IMR-90 (cell line): ENCODE data around the gene ZDHHC17. TPM values are rescaled to one million over a fixed set of nuclear protein-coding genes. Genes with fewer than 3 reads are reported as not detected.

ENCODE experiments used
- ATAC-seq: fragments of 200-7000 bp; cut with Tn5 transposase; 2 replicates; pipeline ENCODE4 v1.9.1; 2020; ENCODE audit warnings: low read depth, mild to moderate bottlenecking, moderate library complexity
- BruUV-seq: library from RNA; stranded (reverse); fragments of 400-500 nt; replicated peaks from 2 replicates; lab custom pipeline; 2021; lab: Mats Ljungman, UMichigan
- CTCF ChIA-PET: fragments of 300-600 bp; formaldehyde crosslinking; extraction: SDS; loops from one replicate; lab custom pipeline; 2021; ENCODE audit warnings: antibody characterized with exemption; lab: Yijun Ruan, JAX
- POLR2A ChIA-PET: fragments of 300-600 bp; sonication (Branson Sonifier 250); formaldehyde crosslinking; loops from one replicate; lab custom pipeline; 2022; ENCODE audit warnings: antibody characterized with exemption; ENCODE audit not compliant: unreplicated experiment; lab: Charles Lee
- DNase-seq: peaks from one replicate; pipeline ENCODE4 v3.0.0; 2013
- H2AFZ ChIP-seq: replicated peaks from 2 replicates; pipeline ENCODE3; 2013; ENCODE audit warnings: low read length, mild to moderate bottlenecking; ENCODE audit not compliant: poor library complexity
- H2AK5ac ChIP-seq: 2 replicates; pipeline ENCODE4 v1.6.1; 2013; ENCODE audit warnings: low read depth, low read length, inconsistent platforms
- H2AK9ac ChIP-seq: replicated peaks from 2 replicates; pipeline ENCODE3; 2013; ENCODE audit warnings: mild to moderate bottlenecking, low read depth, low read length, moderate library complexity; ENCODE audit not compliant: poor library complexity
- H2BK120ac ChIP-seq: 2 replicates; pipeline ENCODE4 v1.6.1; 2013; ENCODE audit warnings: low read depth, low read length, inconsistent platforms
- H2BK15ac ChIP-seq: 3 replicates; pipeline ENCODE4 v1.6.1; 2013; ENCODE audit warnings: low read depth, low read length, inconsistent platforms
- H2BK20ac ChIP-seq: 2 replicates; pipeline ENCODE4 v1.6.1; 2013; ENCODE audit warnings: low read depth, mild to moderate bottlenecking, inconsistent platforms, low read length, moderate library complexity
- H2BK5ac ChIP-seq: 2 replicates; pipeline ENCODE4 v1.6.1; 2013; ENCODE audit warnings: mild to moderate bottlenecking, low read depth, low read length, inconsistent platforms; ENCODE audit not compliant: poor library complexity, severe bottlenecking
- H3K14ac ChIP-seq: replicated peaks from 2 replicates; pipeline ENCODE4 v1.6.1; 2013; ENCODE audit warnings: low read depth, low read length, inconsistent platforms
- H3K18ac ChIP-seq: 2 replicates; pipeline ENCODE4 v1.6.1; 2013; ENCODE audit warnings: low read depth, low read length, control low read depth
- H3K23ac ChIP-seq: 2 replicates; pipeline ENCODE4 v1.6.1; 2013; ENCODE audit warnings: low read depth, low read length, inconsistent platforms
- H3K27ac ChIP-seq: 2 replicates; pipeline ENCODE4 v1.5.1; 2013; ENCODE audit warnings: mild to moderate bottlenecking, control low read depth, low read length; ENCODE audit not compliant: insufficient read depth
- H3K27me3 ChIP-seq: 2 replicates; pipeline ENCODE4 v1.6.1; 2013; ENCODE audit warnings: low read length; ENCODE audit not compliant: control insufficient read depth, insufficient read depth
- H3K36me3 ChIP-seq: 2 replicates; pipeline ENCODE4 v1.6.1; 2013; ENCODE audit warnings: low read length, mixed read lengths; ENCODE audit not compliant: control insufficient read depth, insufficient read depth
- H3K4ac ChIP-seq: 2 replicates; pipeline ENCODE4 v1.6.1; 2013; ENCODE audit warnings: low read depth, low read length, inconsistent platforms
- H3K4me1 ChIP-seq: 2 replicates; pipeline ENCODE4 v1.6.1; 2013; ENCODE audit warnings: low read length, mixed read lengths; ENCODE audit not compliant: control insufficient read depth, insufficient read depth
- H3K4me2 ChIP-seq: 2 replicates; pipeline ENCODE4 v1.6.1; 2013; ENCODE audit warnings: low read depth, mild to moderate bottlenecking, control low read depth, low read length, moderate library complexity
- H3K4me3 ChIP-seq: 2 replicates; pipeline ENCODE4 v1.5.1; 2013; ENCODE audit warnings: low read depth, mild to moderate bottlenecking, control low read depth, low read length, moderate library complexity; ENCODE audit not compliant: insufficient read depth
- H3K56ac ChIP-seq: 2 replicates; pipeline ENCODE4 v1.6.1; 2013; ENCODE audit warnings: low read length, inconsistent platforms; ENCODE audit not compliant: insufficient read depth; ENCODE audit errors: extremely low read depth
- H3K79me1 ChIP-seq, 2 experiments: 2 replicates each; pipeline ENCODE4 v1.6.1; 2013; ENCODE audit warnings: low read length in 2 of 2, inconsistent platforms in 1 of 2, low read depth in 1 of 2
- H3K9ac ChIP-seq: 2 replicates; pipeline ENCODE4 v1.6.1; 2013; ENCODE audit warnings: low read depth, low read length, control low read depth
- H3K9me1 ChIP-seq: 2 replicates; pipeline ENCODE4 v1.6.1; 2013; ENCODE audit warnings: low read length, inconsistent platforms; ENCODE audit not compliant: insufficient read depth
- H3K9me3 ChIP-seq: 2 replicates; pipeline ENCODE4 v1.6.1; 2013; ENCODE audit warnings: low read length; ENCODE audit not compliant: control insufficient read depth, insufficient read depth
- H4K20me1 ChIP-seq: 2 replicates; pipeline ENCODE4 v1.6.1; 2013; ENCODE audit warnings: low read length, inconsistent platforms; ENCODE audit not compliant: insufficient read depth
- H4K5ac ChIP-seq: 2 replicates; pipeline ENCODE4 v1.6.1; 2013; ENCODE audit warnings: mild to moderate bottlenecking, low read depth, low read length, control low read depth
- H4K8ac ChIP-seq, 2 experiments: 2 replicates each; pipeline ENCODE4 v1.6.1; 2013; ENCODE audit warnings: low read depth in 2 of 2, low read length in 2 of 2, control low read depth in 1 of 2, inconsistent platforms in 1 of 2
- H4K91ac ChIP-seq: 2 replicates; pipeline ENCODE4 v1.6.1; 2013; ENCODE audit warnings: low read depth, low read length, inconsistent platforms; ENCODE audit not compliant: insufficient read depth
- BHLHE40 ChIP-seq: fragments of 150-350 bp; IDR thresholded peaks from 2 replicates; pipeline ENCODE4 v1.6.1; 2016; ENCODE audit warnings: mild to moderate bottlenecking, low read depth, low read length
- CEBPB ChIP-seq: IDR thresholded peaks from 2 replicates; pipeline ENCODE4 v1.6.1; 2012; ENCODE audit warnings: low read depth, low read length, improper control_type of control experiment
- FOS ChIP-seq: fragments of 150-350 bp; IDR thresholded peaks from 2 replicates; pipeline ENCODE4 v1.6.1; 2016; ENCODE audit warnings: low read depth, low read length
- MAFK ChIP-seq: IDR thresholded peaks from 2 replicates; pipeline ENCODE4 v1.6.1; 2012; ENCODE audit warnings: low read depth, low read length, improper control_type of control experiment
- MAZ ChIP-seq: IDR thresholded peaks from 2 replicates; pipeline ENCODE4 v1.6.1; 2012; ENCODE audit warnings: low read depth, mild to moderate bottlenecking, low read length, improper control_type of control experiment, moderate library complexity, borderline replicate concordance
- MXI1 ChIP-seq: IDR thresholded peaks from 2 replicates; pipeline ENCODE4 v1.6.1; 2012; ENCODE audit warnings: low read depth, mild to moderate bottlenecking, low read length, moderate library complexity, borderline replicate concordance
- NFE2L2 ChIP-seq: fragments of 150-350 bp; IDR thresholded peaks from 2 replicates; pipeline ENCODE4 v1.6.1; 2016; ENCODE audit warnings: low read depth, mild to moderate bottlenecking, low read length
- POLR2A ChIP-seq: IDR thresholded peaks from 2 replicates; pipeline ENCODE4 v1.6.1; 2012; ENCODE audit warnings: mild to moderate bottlenecking, low read depth, low read length
- RAD21 ChIP-seq: IDR thresholded peaks from 2 replicates; pipeline ENCODE4 v1.6.1; 2012; ENCODE audit warnings: low read length, improper control_type of control experiment
- RCOR1 ChIP-seq: IDR thresholded peaks from 2 replicates; pipeline ENCODE4 v1.6.1; 2012; ENCODE audit warnings: mild to moderate bottlenecking, low read length, improper control_type of control experiment; ENCODE audit not compliant: insufficient replicate concordance
- RFX5 ChIP-seq: IDR thresholded peaks from 2 replicates; pipeline ENCODE4 v1.8.0; 2012; ENCODE audit warnings: low read depth, mild to moderate bottlenecking, low read length, moderate library complexity
- SMC3 ChIP-seq: fragments of 150-350 bp; IDR thresholded peaks from 2 replicates; pipeline ENCODE4 v1.6.1; 2016; ENCODE audit warnings: low read depth, mild to moderate bottlenecking, antibody characterized with exemption, low read length, moderate library complexity
- WGBS, 2 experiments: methylation state at CpG; one replicate each; pipeline versions ENCODE4 v1.1.5 to v1.1.7; 2013; ENCODE audit warnings: missing lambda C conversion rate in 2 of 2; ENCODE audit not compliant: insufficient read length in 1 of 2; ENCODE audit errors: extremely low coverage in 2 of 2; 5-methylcytosine and 5-hydroxymethylcytosine counted together
- dilution Hi-C: fragments of 300-500 bp; cut with HindIII; formaldehyde crosslinking; loops from one replicate; pipeline ENCODE4 v1.14.3; 2018; ENCODE audit warnings: low sequenced_read_pairs; ENCODE audit not compliant: unreplicated experiment
- in situ Hi-C: fragments of 300-500 bp; cut with MboI; formaldehyde crosslinking; loops from 3 replicates; pipeline ENCODE4 v1.14.3; 2019; ENCODE audit warnings: low sequenced_read_pairs, inconsistent platforms, mixed read lengths
- intact Hi-C: fragments of 100-400 bp; cut with micrococcal nuclease; formaldehyde crosslinking; loops from 2 replicates; pipeline ENCODE4 v1.10.0; 2022
- polyA plus RNA-seq, 3 experiments: library from polyadenylated mRNA; depleted of rRNA; stranded (reverse); fragments of >200 nt; gene quantifications; 2 replicates each; pipeline ENCODE4 v1.2.3, GENCODE V29; 2012; ENCODE audit warnings: low replicate concordance in 1 of 3
- total RNA-seq: library from RNA; depleted of rRNA; stranded (reverse); fragments of >200 nt; gene quantifications from 2 replicates; pipeline ENCODE4 v1.2.3, GENCODE V29; 2012
- TF ChIP-seq, protein P1 (sequence below): fragments of 150-350 bp; IDR thresholded peaks from 2 replicates; pipeline ENCODE4 v1.6.1; 2017; ENCODE audit warnings: mild to moderate bottlenecking, antibody characterized with exemption, low read length, low read depth
- TF ChIP-seq, protein P2 (sequence below): conservative IDR thresholded peaks from 2 replicates; pipeline ENCODE4 v1.5.1; 2012; ENCODE audit warnings: mild to moderate bottlenecking, low read depth, low read length, improper control_type of control experiment
- TF ChIP-seq, protein P3 (sequence below): fragments of 150-350 bp; IDR thresholded peaks from 2 replicates; pipeline ENCODE4 v1.6.1; 2016; ENCODE audit warnings: low read depth, mild to moderate bottlenecking, low read length, moderate library complexity, borderline replicate concordance

ZDHHC17 gene
- total and polyA plus RNA-seq, 2 of the 4 experiments (the other 2 are of a cell fraction): 23.3 to 125 TPM

GRCh38 chr12:76859611-76860010 is 95.7 kb downstream of the ZDHHC17 start:
- Histone ChIP-seq H3K4me1 (peaks cover 3% of the 10 kb centered on the region), H4K20me1 (peaks cover 7% of the 10 kb centered on the region), H3K4ac (no peak overlapping the region), H2BK120ac (no peak overlapping the region), H2BK20ac (no peak overlapping the region), H2AK5ac (no peak overlapping the region), H2BK15ac (no peak overlapping the region), H2AK9ac (no peak overlapping the region), H3K9me3 (peaks cover 5% of the 10 kb centered on the region), H2AFZ (no peak overlapping the region), H3K14ac (no peak overlapping the region), H4K5ac (no peak overlapping the region), H3K9me1 (peaks cover 10% of the 10 kb centered on the region; the same call in 1 of the 2 replicates), H3K27ac (no peak overlapping the region), H3K4me3 (no peak overlapping the region), H3K36me3 (peaks cover 20% of the 10 kb centered on the region), H3K79me1 (peaks cover 8 to 24% of the 10 kb centered on the region in 2 experiments; a peak in 3 of 4 replicates), H3K4me2 (no peak overlapping the region), H3K18ac (no peak overlapping the region), H2BK5ac (no peak overlapping the region), H3K23ac (no peak overlapping the region; the same call in 1 of the 2 replicates), H3K9ac (no peak overlapping the region), H4K91ac (no peak overlapping the region), H3K56ac (no peak overlapping the region; the same call in 1 of the 2 replicates), H4K8ac (no peak overlapping the region), H3K27me3 (no peaks in the 10 kb centered on the region)
- dilution Hi-C loops (no loop called here), intact Hi-C loops (loop anchor here (5.0 kb wide), 1 partner anchor 153 kb away; no protein-coding TSS in a partner anchor), in situ Hi-C loops (no loop called here)
- TF ChIP-seq SMC3 (no peak), NFE2L2 (no peak), BHLHE40 (no peak), MXI1 (no peak), FOS (no peak), MAZ (no peak), POLR2A (no peak), CEBPB (no peak), RAD21 (no peak), MAFK (no peak), RCOR1 (no peak), RFX5 (no peak)
- TF ChIP-seq, protein P1, sequence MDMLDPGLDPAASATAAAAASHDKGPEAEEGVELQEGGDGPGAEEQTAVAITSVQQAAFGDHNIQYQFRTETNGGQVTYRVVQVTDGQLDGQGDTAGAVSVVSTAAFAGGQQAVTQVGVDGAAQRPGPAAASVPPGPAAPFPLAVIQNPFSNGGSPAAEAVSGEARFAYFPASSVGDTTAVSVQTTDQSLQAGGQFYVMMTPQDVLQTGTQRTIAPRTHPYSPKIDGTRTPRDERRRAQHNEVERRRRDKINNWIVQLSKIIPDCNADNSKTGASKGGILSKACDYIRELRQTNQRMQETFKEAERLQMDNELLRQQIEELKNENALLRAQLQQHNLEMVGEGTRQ: no peak
- TF ChIP-seq, protein P2, sequence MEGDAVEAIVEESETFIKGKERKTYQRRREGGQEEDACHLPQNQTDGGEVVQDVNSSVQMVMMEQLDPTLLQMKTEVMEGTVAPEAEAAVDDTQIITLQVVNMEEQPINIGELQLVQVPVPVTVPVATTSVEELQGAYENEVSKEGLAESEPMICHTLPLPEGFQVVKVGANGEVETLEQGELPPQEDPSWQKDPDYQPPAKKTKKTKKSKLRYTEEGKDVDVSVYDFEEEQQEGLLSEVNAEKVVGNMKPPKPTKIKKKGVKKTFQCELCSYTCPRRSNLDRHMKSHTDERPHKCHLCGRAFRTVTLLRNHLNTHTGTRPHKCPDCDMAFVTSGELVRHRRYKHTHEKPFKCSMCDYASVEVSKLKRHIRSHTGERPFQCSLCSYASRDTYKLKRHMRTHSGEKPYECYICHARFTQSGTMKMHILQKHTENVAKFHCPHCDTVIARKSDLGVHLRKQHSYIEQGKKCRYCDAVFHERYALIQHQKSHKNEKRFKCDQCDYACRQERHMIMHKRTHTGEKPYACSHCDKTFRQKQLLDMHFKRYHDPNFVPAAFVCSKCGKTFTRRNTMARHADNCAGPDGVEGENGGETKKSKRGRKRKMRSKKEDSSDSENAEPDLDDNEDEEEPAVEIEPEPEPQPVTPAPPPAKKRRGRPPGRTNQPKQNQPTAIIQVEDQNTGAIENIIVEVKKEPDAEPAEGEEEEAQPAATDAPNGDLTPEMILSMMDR: no peak
- TF ChIP-seq, protein P3, sequence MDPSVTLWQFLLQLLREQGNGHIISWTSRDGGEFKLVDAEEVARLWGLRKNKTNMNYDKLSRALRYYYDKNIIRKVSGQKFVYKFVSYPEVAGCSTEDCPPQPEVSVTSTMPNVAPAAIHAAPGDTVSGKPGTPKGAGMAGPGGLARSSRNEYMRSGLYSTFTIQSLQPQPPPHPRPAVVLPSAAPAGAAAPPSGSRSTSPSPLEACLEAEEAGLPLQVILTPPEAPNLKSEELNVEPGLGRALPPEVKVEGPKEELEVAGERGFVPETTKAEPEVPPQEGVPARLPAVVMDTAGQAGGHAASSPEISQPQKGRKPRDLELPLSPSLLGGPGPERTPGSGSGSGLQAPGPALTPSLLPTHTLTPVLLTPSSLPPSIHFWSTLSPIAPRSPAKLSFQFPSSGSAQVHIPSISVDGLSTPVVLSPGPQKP: no peak
- ATAC-seq: no peak
- POLR2A ChIA-PET: no interaction called here
- CTCF ChIA-PET: no interaction called here
- no TSS peak for BruUV-seq
- no peak for DNase-seq
- WGBS, 2 experiments: no CpG with 5 or more reads among the region's 4 CpGs
